CD4-positive, alpha-beta T cell treated with Interleukin-17A for 1 hour (primary cell): ENCODE measurements around the gene DFFB.

Experiments used
- DNase-seq: peaks from one replicate; pipeline ENCODE4 v3.0.0-alpha.2; 2020

The DFFB gene

DNA sequence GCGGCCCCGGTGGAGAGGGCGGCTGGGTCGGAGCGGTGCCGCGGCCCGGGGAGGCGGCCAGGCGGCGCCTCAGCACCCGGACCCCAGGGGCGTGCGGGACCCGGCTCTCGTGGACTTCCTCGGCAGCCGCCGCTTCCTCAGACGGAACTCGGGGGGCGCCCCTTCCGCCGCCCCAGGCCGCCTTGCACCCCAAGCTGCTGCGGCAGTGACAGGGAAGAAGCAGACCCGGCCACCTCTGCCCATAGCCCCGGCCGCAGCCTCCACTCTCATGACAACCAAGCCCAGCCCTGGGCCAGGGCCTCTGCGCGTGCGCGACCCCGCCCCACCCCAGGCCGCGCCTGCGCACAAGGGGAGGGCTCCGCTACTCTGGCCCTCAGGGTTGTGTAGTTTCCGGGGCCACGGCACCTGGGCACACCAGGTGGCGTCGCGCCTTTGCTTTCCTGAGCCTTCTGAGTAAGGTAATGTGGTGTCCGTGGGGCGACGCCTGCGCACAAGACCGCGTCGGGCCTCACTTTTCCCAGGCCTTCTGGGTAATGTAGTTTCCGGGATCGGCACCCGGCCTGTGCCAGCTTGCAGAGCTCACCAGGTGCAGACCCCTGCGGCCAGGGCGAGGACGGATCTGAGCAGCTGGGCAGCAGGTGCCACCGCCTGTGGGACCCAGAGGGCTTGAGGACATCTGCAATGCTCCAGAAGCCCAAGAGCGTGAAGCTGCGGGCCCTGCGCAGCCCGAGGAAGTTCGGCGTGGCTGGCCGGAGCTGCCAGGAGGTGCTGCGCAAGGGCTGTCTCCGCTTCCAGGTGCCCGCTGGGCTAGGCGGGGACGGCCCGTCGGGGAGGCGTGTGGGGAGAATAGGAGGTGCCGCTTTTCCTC is at the start of gene DFFB, which contains the start of gene CEP104:
TSS of gene DFFB (plus strand) at position 554 of the 868 bp plus-strand sequence. CDS start at position 682, 128 bp downstream.
TSS of gene CEP104 (minus strand) at position 289 of the 868 bp plus-strand sequence. CDS start 4,804 bp downstream, outside the sequence.
- peak; percentile 99 for DNase-seq

GRCh38 chr1:3807769-3808168 is 49.5 kb upstream of the DFFB start:
- no peak for DNase-seq

- no peak for DNase-seq
Observed at GRCh38 chr1:3809680-3810079, 47.6 kb upstream of the DFFB start.

GRCh38 chr1:3810149-3810761 is 47.0 kb upstream of the DFFB start:
- peak; percentile 26 for DNase-seq

GRCh38 chr1:3811595-3811911 is 45.7 kb upstream of the DFFB start:
- DNase-seq = no peak

DNA sequence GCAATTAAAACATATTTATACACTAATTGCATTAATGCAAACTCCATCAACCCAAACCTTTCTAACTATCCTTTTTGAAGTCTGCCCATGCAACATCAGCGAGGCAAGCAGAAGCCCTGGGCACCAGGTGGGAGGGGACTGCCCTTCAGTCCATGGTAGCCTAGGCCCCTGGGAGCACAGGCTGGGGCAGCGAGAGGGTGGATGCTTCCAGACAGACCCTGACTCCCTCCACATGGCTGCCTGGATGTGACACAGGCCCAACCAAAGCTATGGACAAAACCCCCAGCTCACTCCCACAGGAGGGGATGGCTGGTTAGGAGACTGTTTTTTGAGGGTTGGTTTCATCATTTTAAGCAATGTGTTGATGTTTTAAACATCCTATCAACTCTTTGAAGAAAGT is 43.2 kb upstream of the DFFB start:
- DNase-seq = no peak

GRCh38 chr1:3814771-3815561 is 42.3 kb upstream of the DFFB start:
- DNase-seq = no peak

DNA sequence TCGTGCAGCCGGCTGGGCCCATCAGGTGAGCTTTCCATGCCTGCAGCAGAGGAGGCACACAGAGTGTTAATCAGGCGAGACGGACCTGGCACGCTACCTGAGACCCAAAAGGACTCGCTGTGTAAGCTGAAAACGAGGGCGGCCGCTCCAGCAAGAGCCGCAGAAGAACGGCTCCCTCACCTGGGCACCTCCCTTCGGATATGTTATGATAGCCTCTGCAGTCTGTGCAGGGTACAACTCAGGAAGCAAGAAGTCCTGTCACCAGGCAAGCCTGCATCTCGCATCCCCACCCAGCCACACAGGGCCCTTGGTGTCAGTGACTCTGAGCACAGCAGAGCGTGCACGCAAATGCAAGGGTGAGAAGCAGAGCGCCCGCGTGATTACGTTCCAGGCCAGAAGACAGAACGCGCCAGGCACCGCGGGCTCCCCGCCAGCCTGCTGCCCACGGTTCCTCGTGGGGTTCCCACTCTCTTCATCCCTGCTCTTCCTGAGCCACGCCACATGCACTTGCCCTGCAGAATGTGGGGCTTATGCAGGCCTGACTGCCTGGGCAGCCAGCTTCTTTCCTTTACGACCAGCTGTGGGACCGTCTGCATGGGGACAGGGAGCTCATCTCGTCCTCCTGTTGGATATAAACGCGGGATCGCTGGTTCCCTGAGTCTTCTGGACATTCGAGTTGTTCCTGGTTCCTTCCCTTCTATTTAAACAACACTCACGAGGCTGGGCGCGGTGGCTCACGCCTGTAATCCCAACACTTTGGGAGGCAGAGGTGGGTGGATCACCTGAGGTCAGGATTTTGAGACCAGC is 40.7 kb upstream of the DFFB start:
- DNase-seq = no peak

DNA sequence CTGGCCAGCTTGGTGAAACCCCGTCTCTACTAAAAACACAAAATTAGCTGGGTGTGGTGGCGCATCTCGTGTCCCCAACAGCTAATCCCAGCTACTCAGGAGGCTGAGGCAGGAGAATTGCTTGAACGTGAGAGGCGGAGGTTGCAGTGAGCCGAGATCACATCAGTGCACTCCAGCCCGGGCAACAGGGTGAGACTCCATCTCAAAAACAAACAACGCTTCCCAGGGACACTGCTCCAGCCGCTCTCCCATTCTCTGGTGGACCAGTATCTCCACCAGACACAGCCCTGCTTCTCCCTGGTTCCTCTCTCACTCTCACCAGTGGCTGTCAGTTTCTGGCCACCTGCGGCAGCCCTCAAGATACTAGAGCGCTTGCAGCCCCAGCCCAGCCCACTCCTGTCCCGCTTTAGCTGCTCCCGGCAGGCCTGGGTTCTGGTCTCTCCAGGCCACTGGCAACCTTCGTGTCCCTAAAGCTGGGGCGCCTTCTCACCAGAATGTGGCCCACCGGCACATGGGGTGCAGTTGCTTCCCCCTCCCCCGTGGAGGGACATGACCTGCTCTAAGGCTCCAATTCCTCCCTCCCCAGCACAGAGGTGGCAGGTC is 40.0 kb upstream of the DFFB start:
- DNase-seq = no peak

GRCh38 chr1:3817821-3818597 is 39.3 kb upstream of the DFFB start:
- no peak for DNase-seq

DNA sequence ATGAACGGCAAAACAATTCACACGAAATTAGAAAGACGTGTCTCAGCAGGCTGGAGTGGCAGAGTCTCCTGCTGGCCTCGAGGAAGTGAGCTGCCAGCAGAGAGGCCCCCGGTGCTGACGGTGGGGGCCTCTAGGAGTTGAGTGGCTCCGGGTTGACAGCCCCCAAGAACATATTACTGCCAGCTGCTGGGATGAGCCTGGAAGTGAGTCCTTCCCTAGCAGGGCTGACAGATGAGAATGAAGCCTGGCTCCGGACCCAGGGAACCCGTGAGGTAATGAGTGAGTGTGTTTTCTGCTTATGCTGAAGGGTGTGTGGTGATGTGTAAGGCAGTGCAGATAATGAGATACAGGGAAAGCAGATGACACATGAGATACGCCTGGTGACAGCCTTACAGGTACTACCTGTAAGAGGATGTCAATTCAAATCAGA is 37.5 kb upstream of the DFFB start:
- no peak for DNase-seq

DNA sequence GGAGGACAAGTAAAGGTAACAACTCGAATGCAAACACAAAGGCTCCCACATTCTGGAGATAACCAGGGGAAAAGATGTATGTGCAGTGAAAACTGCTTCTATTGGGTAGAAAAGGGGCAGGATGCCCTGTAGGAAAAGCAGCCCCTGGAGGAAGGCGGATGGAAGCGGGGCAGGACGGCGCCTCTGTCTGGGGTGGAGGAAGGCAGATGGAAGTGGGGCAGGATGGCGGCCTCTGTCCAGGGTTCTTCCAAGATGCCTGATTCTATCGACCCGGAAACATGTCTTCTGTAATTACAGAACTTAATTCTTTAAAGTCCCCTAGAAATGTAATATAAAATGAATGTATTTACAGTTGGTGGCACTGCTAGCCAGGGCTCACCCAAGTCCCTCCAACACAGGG is 37.0 kb upstream of the DFFB start:
- no peak for DNase-seq

GRCh38 chr1:3821004-3821403 is 36.3 kb upstream of the DFFB start:
- no peak for DNase-seq

DNA sequence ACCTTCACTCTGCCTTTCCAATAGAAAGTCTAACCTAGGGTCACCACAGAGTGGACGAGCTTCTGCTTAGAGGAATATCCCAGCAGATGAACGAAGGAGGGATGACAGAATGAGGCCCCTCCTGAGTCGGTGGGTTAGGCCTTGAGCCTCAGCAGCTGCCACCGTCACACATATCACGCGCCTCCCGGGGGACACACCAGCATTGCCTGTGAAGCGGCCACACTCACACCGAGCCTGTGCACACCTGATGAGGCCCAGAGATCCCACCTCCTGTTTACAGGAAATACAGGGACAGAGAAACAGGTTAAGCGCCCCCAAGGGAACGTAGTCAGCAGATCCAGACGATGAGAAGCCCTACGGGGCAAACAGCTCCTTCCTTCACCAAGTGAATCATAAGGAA is 35.8 kb upstream of the DFFB start:
- no peak for DNase-seq

DNA sequence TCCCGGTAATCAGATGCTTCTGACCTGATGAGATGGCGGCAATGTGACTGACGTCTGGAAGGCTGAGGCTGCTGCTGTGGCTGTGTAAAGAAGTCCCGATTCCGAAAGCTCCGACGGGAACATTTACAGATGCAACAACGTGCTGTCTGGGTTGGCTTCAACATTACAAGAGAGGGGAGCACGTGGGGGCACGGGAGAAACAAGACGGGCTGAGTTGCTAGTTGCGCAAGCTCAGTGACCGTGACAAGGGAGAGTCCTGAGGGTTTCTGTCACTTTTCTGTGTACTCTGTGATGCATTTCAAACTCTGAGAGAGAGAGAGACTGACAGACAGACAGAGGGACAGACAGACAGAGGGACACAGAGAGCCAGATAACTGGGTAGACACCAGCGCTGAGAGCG is 35.4 kb upstream of the DFFB start:
- DNase-seq = no peak

DNA sequence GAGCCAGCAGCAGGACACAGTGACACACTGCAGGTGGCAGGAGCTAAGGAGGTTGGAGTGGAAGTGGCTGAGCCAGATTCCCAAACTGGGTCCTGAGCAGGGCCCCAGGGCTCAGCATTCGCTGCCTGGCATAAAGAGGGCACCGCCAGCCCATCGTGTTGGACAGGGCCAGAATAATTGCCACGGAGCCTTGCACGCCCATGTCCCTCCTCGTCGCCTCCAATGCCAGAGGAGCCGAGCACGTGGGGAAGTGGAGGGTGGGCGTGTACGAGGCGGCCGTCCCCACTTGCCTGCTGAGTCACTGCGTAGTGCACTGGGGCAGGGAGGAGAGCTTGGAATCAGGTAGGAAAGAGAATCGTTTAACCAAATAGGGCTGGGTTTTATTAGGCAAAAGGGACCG is 34.9 kb upstream of the DFFB start:
- no peak for DNase-seq

- no peak for DNase-seq
Observed at GRCh38 chr1:3824650-3825049, 32.6 kb upstream of the DFFB start.

DNA sequence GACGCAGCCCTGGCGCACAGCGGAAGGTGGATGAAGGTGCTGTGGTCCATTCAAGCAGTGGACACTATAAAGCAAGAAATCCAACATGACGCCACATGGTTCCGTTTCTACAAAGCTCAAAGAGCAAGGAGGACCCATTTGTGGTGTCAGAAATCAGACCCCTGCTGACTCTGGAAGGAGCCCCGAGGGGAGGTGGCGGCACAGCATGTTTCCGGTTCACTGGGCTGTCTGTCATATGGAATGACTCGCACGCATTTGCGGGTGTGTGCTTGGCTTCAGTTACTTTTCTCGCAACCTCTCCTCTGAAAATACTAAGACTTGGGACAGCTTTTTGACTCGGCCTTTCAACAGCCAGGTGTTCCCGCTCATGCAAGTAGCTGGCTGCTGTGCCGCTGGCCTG is 31.9 kb upstream of the DFFB start:
- no peak for DNase-seq

- no peak for DNase-seq
Observed at GRCh38 chr1:3827813-3828307, 29.4 kb upstream of the DFFB start.

GRCh38 chr1:3828391-3828790 is 28.9 kb upstream of the DFFB start:
- no peak for DNase-seq

DNA sequence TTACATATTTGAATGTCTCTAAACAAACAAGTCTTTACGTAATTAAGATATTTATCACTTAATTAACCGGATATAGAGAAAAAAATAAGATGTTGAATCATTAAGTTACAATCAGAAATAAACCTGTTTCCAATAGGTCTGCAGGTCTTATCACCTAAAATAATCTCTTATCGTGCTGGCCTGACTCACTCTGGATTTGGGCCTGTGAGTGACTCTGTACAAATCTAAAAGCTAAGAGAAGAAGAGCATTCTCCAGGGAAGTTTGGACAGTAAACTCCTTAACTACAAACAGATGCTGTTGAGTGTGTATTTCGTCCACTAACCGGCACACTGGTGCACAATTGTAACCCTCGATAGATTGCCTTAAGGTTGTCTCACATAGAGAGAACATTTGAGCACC is 25.6 kb upstream of the DFFB start:
- no peak for DNase-seq
